ENCODE data around the gene CCRL2.

- TF ChIP-seq, protein P1, sequence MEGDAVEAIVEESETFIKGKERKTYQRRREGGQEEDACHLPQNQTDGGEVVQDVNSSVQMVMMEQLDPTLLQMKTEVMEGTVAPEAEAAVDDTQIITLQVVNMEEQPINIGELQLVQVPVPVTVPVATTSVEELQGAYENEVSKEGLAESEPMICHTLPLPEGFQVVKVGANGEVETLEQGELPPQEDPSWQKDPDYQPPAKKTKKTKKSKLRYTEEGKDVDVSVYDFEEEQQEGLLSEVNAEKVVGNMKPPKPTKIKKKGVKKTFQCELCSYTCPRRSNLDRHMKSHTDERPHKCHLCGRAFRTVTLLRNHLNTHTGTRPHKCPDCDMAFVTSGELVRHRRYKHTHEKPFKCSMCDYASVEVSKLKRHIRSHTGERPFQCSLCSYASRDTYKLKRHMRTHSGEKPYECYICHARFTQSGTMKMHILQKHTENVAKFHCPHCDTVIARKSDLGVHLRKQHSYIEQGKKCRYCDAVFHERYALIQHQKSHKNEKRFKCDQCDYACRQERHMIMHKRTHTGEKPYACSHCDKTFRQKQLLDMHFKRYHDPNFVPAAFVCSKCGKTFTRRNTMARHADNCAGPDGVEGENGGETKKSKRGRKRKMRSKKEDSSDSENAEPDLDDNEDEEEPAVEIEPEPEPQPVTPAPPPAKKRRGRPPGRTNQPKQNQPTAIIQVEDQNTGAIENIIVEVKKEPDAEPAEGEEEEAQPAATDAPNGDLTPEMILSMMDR (IDR thresholded peaks at IDR 0.05), result no peak
- TF ChIP-seq POLR2A (IDR thresholded peaks at IDR 0.05), result no peak
Measured at GRCh38 chr3:46435081-46435726, 28.1 kb downstream of the CCRL2 start.
